DND-41 (cell line): ENCODE data around the gene EIF5A.

Experiments used
- ATAC-seq: fragments of 200-7000 bp; cut with Tn5 transposase; 3 replicates; pipeline ENCODE4 v1.9.1; 2021; ENCODE audit warnings: low read depth; ENCODE audit not compliant: insufficient read depth
- DNase-seq: peaks from one replicate; pipeline ENCODE4 v3.0.0-alpha.2; 2020
- H2AFZ ChIP-seq: 2 replicates; pipeline ENCODE4 v1.6.0; 2012; ENCODE audit warnings: low read depth, low read length
- H3K27ac ChIP-seq: 2 replicates; pipeline ENCODE4 v1.5.1; 2012; ENCODE audit warnings: low read length, inconsistent platforms
- H3K27me3 ChIP-seq: fragments of 200-600 bp; sonication (generic); 2 replicates; pipeline ENCODE4 v1.6.0; 2012; ENCODE audit warnings: low read length, mild to moderate bottlenecking, inconsistent platforms; ENCODE audit not compliant: insufficient read depth, poor library complexity
- H3K36me3 ChIP-seq: 2 replicates; pipeline ENCODE4 v1.5.1; 2012; ENCODE audit warnings: low read length, inconsistent platforms; ENCODE audit not compliant: insufficient read depth
- H3K4me1 ChIP-seq: 2 replicates; pipeline ENCODE4 v1.5.1; 2012; ENCODE audit warnings: mild to moderate bottlenecking, low read length; ENCODE audit not compliant: insufficient read depth
- H3K4me2 ChIP-seq: 2 replicates; pipeline ENCODE4 v1.6.0; 2012; ENCODE audit warnings: mild to moderate bottlenecking, moderate library complexity, low read length, inconsistent platforms; ENCODE audit not compliant: insufficient read depth
- H3K4me3 ChIP-seq, 2 experiments: fragments of 200-600 bp in 1 of 2; shearing (Covaris generic) in 1 of 2; 2 replicates each; pipeline ENCODE4 v1.5.1; 2012 to 2016; ENCODE audit warnings: inconsistent platforms in 2 of 2, low read length in 2 of 2, mild to moderate bottlenecking in 2 of 2, low read depth in 1 of 2, moderate library complexity in 1 of 2
- H3K79me2 ChIP-seq: 2 replicates; pipeline ENCODE4 v1.6.0; 2012; ENCODE audit warnings: low read length, inconsistent platforms; ENCODE audit not compliant: insufficient read depth
- H3K9ac ChIP-seq: 2 replicates; pipeline ENCODE4 v1.6.0; 2012; ENCODE audit warnings: low read depth, mild to moderate bottlenecking, inconsistent platforms, low read length, moderate library complexity
- H3K9me3 ChIP-seq: 2 replicates; pipeline ENCODE4 v1.5.1; 2012; ENCODE audit warnings: low read length, moderate library complexity, mild to moderate bottlenecking, inconsistent platforms; ENCODE audit not compliant: insufficient read depth, severe bottlenecking
- H4K20me1 ChIP-seq: 2 replicates; pipeline ENCODE4 v1.6.0; 2012; ENCODE audit warnings: low read length; ENCODE audit not compliant: insufficient read depth
- CTCF ChIP-seq: IDR thresholded peaks from 2 replicates; pipeline ENCODE4 v1.5.1; 2012; ENCODE audit warnings: borderline replicate concordance, low read length, moderate library complexity, mild to moderate bottlenecking; ENCODE audit not compliant: poor library complexity, severe bottlenecking; ENCODE audit errors: extremely low read depth
- EZH2 ChIP-seq: IDR thresholded peaks from 3 replicates; pipeline ENCODE4 v1.6.1; 2012; ENCODE audit warnings: borderline replicate concordance, low read depth, mild to moderate bottlenecking, moderate library complexity, low read length, inconsistent platforms; ENCODE audit not compliant: severe bottlenecking

Gene EIF5A

GRCh38 chr17:7324438-7324779 is 17.0 kb downstream of the EIF5A start:
- no peak overlapping the region for H3K9ac ChIP-seq
- no peak overlapping the region for H3K27ac ChIP-seq
- H3K4me1 ChIP-seq = peaks cover 20% of the 10 kb centered on the region
- H3K79me2 ChIP-seq = peaks cover 27% of the 10 kb centered on the region
- H3K36me3 ChIP-seq = peaks cover 76% of the 10 kb centered on the region
- H4K20me1 ChIP-seq = no peaks in the 10 kb centered on the region; the same call in 1 of the 2 replicates
- ATAC-seq (no peak), DNase-seq (no peak)
- no peak overlapping the region for H3K4me2 ChIP-seq
- no peaks in the 10 kb centered on the region for H3K9me3 ChIP-seq
- no peak overlapping the region for H3K4me3 ChIP-seq
- no peak overlapping the region for H2AFZ ChIP-seq
- no peak for TF ChIP-seq CTCF
- TF ChIP-seq EZH2 = no peak
- H3K27me3 ChIP-seq = no peaks in the 10 kb centered on the region

- H2AFZ ChIP-seq = no peak overlapping the region
- peaks cover 25% of the 10 kb centered on the region for H3K4me1 ChIP-seq
- no peaks in the 10 kb centered on the region; the same call in 1 of the 2 replicates for H4K20me1 ChIP-seq
- DNase-seq (no peak), ATAC-seq (no peak)
- TF ChIP-seq EZH2 (no peak), CTCF (no peak)
- peaks cover 75% of the 10 kb centered on the region for H3K36me3 ChIP-seq
- H3K27ac ChIP-seq = no peak overlapping the region
- H3K9ac ChIP-seq = no peak overlapping the region
- no peaks in the 10 kb centered on the region for H3K9me3 ChIP-seq
- H3K4me2 ChIP-seq = no peak overlapping the region
- peaks cover 32% of the 10 kb centered on the region for H3K79me2 ChIP-seq
- no peak overlapping the region for H3K4me3 ChIP-seq
- no peaks in the 10 kb centered on the region for H3K27me3 ChIP-seq
Measured at GRCh38 chr17:7325031-7325528, 17.7 kb downstream of the EIF5A start.

GRCh38 chr17:7326186-7326585 is 18.8 kb downstream of the EIF5A start:
- no peak overlapping the region for H3K4me2 ChIP-seq
- peaks cover 64% of the 10 kb centered on the region for H3K36me3 ChIP-seq
- peaks cover 35% of the 10 kb centered on the region for H3K79me2 ChIP-seq
- no peak overlapping the region for H2AFZ ChIP-seq
- no peaks in the 10 kb centered on the region for H3K9me3 ChIP-seq
- H3K27ac ChIP-seq = no peak overlapping the region
- peaks cover 35% of the 10 kb centered on the region for H3K4me1 ChIP-seq
- no peak for ATAC-seq
- no peak for DNase-seq
- H3K27me3 ChIP-seq = no peaks in the 10 kb centered on the region
- TF ChIP-seq CTCF (no peak), EZH2 (no peak)
- no peak overlapping the region for H3K9ac ChIP-seq
- no peak overlapping the region for H3K4me3 ChIP-seq
- no peaks in the 10 kb centered on the region; the same call in 1 of the 2 replicates for H4K20me1 ChIP-seq
